HG03064 (cell line): ENCODE measurements around the gene SYNE1.

Experiments
- ATAC-seq: cut with Tn5 transposase; IDR thresholded peaks from one replicate; pipeline ENCODE4 v1.9.1; 2021; ENCODE audit warnings: low read depth; ENCODE audit not compliant: unreplicated experiment

The SYNE1 gene

DNA sequence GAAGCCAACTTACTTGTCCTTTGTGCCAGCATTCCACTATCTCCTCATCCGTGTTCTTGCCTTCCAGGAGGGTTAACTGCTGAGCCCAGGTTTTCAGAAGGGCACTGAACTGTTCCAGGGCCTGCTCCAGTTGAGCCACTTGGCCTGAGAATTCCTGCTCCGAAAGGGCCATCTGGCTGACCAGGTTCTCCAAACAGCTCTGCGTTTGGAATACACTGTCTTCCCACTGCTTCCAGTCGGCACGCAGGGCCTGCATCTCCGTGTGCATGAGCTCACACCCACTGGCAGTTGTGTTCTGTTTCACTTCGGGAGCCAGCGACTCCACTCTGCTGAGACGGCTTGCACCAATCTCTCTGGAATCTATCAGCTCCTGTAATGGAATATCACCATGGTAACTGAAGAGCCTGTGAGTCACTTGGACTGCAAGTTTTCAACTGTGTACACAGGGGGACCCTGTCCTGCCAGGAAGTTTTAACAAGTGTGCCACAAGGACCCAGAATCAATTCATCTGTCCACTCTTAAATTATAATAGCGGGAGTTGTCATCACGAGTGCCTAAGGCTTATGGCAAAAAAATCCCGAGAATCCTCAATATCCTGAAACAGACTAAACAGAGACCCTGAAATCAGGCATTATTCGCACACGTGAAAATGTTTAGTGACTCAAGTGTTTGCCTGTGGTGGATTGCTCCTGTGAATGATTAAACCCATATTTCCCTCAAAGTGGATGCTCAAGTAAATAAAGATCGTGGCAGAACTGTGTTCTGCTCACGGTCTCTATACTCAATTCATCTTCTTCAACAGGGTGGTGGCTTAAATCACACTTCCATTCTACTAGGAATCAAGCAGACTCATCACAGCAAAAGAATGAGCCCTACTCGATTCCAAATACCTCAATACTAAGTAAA is 255.9 kb downstream of the SYNE1 start:
- ATAC-seq, result no peak

DNA sequence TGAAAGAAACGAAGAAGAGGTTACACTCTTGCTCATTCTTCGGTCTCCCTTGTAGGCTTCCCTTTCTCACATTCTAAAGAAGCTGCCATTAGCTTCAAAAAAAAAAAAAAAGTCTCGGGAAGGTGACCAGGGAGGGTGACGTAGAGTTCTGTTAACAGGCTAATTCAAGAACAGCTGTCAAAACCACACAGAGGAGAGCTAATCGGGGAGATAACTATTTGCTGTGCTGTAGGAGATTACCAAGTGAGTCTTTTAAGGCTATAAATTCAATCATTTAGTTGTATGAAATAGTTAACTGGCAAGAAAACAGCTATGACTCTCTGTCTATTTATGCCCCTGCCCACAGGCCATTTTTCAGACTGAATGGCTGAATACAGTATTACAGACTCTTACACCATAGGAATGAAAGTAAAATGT is 256.8 kb downstream of the SYNE1 start:
- no peak for ATAC-seq

- no peak for ATAC-seq
These were observed 257.7 kb downstream of the SYNE1 start for GRCh38 chr6:152379423-152379822.

GRCh38 chr6:152378169-152378568 is 259.0 kb downstream of the SYNE1 start:
- ATAC-seq, result no peak

DNA sequence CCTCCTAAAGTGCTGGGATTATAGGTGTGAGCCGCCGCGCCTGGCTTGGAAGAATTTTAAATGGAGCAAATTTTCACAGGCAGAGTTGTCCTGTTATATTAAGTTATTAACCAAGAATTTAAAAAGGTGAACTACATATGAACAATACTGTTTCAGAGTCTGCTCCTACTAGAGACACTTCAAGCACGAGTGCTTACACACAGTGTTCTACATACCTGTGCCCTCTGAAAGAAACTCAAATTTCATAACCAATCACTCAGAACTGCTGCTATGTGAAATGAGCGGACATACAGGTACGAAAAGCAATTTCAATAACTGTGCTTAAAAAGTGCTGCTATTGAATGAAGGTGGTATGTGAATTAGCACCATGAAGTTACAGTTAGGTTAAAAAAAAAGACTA is 262.0 kb downstream of the SYNE1 start:
- no peak for ATAC-seq

GRCh38 chr6:152372945-152373344 is 264.2 kb downstream of the SYNE1 start:
- ATAC-seq, result no peak

- ATAC-seq, result no peak
These were observed 265.4 kb downstream of the SYNE1 start for GRCh38 chr6:152371775-152372174.

DNA sequence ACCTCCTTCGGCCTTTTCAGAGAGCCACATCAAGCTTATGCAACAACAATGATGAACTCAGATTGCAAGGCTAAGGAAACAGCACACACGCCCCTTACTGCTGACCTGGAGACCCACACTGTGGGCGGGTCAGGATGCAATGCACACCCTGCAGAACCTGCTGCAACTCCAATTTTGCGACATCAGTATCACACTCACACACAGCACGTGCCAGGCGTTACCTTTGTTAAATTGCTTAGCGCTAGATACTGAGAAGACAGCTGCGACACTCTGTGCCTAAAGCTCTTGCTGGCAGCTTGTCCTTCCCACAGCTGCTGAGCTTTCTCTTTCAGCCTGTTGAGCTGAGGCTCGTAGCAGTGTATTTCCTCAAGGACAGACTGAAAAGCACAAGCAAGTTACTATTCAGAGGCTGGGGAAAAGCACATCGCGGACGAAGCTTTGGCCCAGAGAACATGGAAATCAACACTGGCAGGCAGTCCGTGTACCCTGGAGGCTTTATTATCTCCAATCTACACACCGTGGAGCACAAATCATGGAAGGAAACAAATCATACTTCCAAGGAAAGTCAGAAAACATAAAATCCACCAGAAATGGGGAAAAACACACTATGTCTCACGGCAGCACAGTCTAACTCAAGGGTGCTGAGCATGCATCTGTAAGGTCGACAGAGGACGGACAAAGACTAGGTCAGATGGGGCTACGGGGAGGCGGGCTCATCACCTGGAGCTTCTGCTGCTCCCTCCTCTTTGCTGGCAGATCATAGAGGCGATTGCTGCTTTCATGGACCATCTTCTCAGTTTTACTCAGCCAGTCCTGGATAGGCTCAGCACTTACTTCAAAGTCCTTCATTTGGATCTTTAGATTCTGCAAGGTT is 268.2 kb downstream of the SYNE1 start:
- ATAC-seq, result no peak

DNA sequence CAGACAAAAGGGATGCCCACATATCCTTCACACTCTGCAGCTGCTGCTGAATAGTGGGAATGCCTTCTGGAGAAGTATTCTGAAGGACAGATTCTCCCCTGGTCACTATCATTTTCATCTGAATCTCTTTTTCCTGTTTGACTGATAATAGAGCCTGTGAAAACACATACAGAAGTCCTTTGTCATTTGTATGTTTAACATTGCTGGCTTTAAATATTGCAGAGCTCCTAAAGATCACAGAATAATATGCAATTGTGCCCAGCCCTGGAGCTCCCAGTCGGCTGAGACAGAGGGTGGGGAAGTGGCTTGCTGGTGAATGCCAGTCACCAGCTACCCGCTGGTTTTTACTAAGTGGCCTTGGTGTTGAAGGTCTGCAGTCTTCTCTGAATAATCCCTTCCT is 272.3 kb downstream of the SYNE1 start:
- no peak for ATAC-seq

GRCh38 chr6:152360034-152360433 is 277.1 kb downstream of the SYNE1 start:
- ATAC-seq, result no peak

GRCh38 chr6:152356662-152357061 is 280.5 kb downstream of the SYNE1 start:
- ATAC-seq, result no peak

GRCh38 chr6:152356016-152356415 is 281.1 kb downstream of the SYNE1 start:
- ATAC-seq, result no peak

GRCh38 chr6:152355166-152355565 is 282.0 kb downstream of the SYNE1 start:
- no peak for ATAC-seq

DNA sequence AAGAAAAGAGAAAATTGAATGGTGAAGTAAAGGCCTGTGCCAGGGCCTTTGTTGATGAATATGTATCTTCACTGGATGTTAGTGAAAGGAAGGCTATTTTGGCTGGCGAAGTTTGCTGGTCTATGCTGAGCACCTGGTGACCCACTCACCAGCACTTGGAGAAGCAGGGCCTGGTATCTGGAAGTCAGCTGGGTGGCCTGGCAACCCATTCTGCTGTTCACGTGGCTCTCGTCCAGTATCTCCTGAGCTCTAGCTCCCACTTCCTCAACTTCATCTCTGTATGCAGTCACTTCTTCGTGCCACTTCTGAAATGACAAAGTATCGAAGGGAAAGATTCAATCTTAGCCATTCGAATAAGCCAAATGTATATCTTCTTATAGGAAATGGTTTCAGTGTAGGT is 283.7 kb downstream of the SYNE1 start:
- ATAC-seq, result no peak

DNA sequence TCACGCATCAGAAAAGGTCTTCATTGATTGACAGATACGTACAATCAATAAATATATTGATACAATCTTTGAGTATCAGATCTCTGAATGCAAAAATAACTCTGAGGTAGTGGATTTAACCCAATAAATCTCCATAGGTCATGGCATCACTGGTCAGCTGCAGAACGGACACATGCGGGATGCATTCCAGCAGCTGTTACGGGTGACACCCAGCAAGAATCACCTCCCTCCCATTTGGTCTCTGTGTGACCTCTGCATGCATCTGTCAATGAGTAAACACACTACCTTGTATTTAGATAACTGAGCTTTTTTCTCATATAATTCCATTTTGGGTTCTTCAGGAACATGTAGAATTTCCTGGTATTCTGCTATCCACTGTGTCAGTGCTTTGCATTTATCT is 285.4 kb downstream of the SYNE1 start:
- ATAC-seq, result no peak

- ATAC-seq, result no peak
These were observed 286.1 kb downstream of the SYNE1 start for GRCh38 chr6:152351110-152351509.

- no peak for ATAC-seq
These were observed 289.0 kb downstream of the SYNE1 start for GRCh38 chr6:152348116-152348515.

DNA sequence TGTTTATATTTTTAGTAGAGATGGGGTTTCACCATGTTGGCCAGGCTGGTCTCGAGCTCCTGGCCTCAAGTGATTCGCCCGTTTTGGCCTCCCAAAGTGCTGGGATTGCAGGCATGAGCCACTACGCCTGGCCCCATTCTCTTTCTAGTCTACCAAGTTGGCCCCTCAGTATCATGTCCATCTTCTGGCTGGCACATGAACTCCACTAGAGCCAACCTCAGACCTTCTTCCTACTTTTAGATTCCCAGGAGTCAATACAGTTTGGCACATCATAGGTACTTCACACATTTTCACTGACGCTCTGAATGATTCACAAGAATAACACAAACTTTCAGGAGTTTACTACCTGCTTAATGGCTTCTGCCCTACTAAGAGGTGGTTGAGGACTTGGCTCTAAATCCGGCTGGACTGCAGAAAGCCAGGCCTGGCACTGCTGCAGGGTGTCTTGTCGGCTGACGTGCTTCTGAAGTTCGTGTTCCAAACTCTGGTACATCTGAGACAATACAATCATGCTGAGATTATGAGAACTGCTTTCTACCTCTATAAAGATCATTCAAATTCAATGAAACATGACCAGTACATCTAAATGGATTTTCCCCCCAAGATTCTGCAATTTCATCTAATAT is 293.3 kb downstream of the SYNE1 start:
- no peak for ATAC-seq

GRCh38 chr6:152341596-152341995 is 295.6 kb downstream of the SYNE1 start:
- ATAC-seq, result no peak

DNA sequence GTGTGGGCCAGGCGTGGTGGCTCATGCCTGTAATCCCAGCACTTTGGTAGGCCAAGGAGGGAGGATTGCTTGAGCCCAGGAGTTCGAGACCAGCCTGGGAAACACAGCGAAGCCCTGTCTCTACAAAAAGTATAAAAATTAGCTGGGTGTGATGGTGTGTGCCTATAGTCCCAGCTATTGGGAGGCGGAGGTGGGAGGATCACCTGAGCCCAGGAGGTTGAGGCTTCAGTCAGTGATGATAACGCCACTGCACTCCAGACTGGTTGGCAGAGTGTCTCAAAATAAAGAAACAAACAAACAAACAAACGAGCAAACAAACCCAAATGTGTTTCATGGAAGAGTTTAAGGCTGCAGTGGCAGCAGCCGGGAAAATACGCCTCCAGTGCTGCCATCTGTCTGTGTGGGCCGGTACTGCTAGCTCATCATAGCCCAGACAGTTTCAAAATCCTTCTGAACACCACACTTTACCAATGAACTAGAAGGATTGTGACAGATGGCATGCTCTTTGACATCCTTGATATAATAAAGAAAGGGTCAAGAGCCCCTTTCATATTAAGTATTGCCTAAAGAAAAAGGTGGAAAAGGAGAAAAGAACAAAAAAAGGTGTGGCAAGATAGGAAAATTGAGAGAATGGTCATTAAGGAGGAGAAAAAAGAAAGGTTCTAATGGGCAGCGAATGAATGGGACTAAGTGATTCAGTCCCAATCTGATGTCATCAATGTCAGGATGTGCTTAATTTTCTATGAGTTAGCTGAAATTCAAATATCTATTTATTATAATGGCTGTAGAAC is 298.6 kb downstream of the SYNE1 start:
- ATAC-seq, result peak; percentile 91
